ENCODE results near the gene THAP4. TPM values are rescaled to one million over a fixed set of nuclear protein-coding genes. Genes with fewer than 3 reads are reported as not detected.
"Not testable (repeated sequence)": the region's sequence is repeated elsewhere in the genome, so short reads cannot be mapped to it uniquely, and the experiment has no call there.

The THAP4 gene
- total RNA-seq, 1 donor from 2014 or later = 46.1 TPM

DNA sequence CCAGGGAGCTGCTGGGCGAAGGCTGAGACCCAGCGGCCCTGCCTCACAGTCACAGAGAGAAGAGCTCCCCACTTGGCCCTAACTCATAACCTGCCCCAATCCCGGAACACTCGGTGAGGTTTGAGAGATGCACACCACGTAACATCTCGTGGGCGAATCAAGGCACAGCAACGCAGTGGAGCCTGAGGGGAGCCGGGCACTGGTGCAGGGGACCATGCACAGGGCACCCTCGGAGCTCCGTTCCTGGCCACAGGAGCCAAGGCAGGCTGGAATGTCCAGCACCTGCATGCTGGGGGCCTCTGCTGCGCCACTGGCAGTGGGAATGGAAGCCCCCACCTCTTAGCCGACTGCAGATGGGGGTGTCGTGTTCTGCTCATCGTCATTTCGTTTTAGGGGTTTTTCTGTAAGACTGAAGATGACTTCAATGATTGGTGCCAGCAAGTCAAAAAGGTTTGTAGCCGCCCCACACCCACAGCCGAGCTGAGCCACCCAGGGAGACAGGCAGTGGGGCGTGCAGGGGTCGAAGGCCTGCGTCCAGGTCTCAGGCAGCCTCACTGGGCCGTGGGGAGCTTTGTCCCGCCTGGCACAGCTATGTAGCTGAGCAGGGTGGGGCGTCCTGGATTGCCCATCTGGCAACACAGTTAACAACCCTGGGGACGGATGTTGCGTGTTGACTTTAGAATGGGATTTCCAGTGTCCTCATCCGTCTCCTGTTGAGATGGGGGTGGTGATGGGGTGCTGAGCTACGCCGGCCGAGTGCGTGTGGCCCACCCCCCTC, 33.6 kb upstream of the THAP4 start:
- no peaks in the 10 kb centered on the region for H3K9me3 ChIP-seq
- no peak overlapping the region for H3K27ac ChIP-seq
- intact Hi-C loops (cut with DNase I) = no loop called here
- no peaks in the 10 kb centered on the region for H3K4me1 ChIP-seq
- ATAC-seq (no peak), DNase-seq (no peak)
- TF ChIP-seq, protein P1, sequence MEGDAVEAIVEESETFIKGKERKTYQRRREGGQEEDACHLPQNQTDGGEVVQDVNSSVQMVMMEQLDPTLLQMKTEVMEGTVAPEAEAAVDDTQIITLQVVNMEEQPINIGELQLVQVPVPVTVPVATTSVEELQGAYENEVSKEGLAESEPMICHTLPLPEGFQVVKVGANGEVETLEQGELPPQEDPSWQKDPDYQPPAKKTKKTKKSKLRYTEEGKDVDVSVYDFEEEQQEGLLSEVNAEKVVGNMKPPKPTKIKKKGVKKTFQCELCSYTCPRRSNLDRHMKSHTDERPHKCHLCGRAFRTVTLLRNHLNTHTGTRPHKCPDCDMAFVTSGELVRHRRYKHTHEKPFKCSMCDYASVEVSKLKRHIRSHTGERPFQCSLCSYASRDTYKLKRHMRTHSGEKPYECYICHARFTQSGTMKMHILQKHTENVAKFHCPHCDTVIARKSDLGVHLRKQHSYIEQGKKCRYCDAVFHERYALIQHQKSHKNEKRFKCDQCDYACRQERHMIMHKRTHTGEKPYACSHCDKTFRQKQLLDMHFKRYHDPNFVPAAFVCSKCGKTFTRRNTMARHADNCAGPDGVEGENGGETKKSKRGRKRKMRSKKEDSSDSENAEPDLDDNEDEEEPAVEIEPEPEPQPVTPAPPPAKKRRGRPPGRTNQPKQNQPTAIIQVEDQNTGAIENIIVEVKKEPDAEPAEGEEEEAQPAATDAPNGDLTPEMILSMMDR (IDR thresholded peaks at IDR 0.05) = no peak
- H3K4me3 ChIP-seq = no peak overlapping the region
- H3K27me3 ChIP-seq = no peaks in the 10 kb centered on the region
- peaks cover 65% of the 10 kb centered on the region for H3K36me3 ChIP-seq

DNA sequence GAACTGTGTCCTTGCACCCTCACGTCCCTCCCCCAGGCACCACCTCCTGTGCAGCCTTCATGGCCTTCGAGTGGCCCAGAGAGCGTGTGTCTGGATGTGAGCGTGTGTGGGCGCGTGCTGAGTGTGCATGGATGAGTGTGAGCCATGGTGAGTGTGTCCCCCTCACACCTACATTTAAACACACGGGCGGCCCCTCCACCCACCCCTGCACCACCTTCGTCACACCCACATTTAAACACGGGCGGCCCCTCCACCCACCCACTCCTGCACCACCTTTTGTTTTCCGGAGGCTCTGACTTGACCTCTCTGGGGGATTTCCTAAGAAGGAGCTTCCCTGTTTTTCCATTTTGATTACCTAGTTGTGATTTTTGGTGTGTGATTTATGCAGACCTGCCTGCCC, 31.9 kb upstream of the THAP4 start:
- Histone ChIP-seq H3K4me3 (no peak overlapping the region), H3K27ac (no peak overlapping the region), H3K4me1 (no peaks in the 10 kb centered on the region), H3K36me3 (peaks cover 65% of the 10 kb centered on the region), H3K27me3 (no peaks in the 10 kb centered on the region), H3K9me3 (no peaks in the 10 kb centered on the region)
- ATAC-seq (no peak), DNase-seq (no peak)
- TF ChIP-seq, protein P1 (IDR thresholded peaks at IDR 0.05) = no peak
- intact Hi-C loops (cut with DNase I) = no loop called here

DNA sequence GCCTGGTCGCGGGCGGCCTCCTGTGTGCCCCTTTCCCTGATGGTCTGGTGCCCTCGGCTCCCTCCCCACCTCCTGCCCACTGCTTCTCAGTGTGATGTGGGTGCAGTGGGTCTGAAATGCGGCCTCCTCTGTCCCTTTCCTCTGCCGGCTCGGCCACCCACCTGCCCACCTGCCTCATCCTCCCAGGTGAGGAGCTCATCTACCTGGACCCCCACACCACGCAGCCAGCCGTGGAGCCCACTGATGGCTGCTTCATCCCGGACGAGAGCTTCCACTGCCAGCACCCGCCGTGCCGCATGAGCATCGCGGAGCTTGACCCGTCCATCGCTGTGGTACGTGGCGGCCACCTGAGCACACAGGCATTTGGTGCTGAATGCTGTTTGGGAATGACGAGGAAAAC, 31.4 kb upstream of the THAP4 start:
- no peaks in the 10 kb centered on the region for H3K9me3 ChIP-seq
- TF ChIP-seq, protein P1 (IDR thresholded peaks at IDR 0.05) = no peak
- peaks cover 65% of the 10 kb centered on the region for H3K36me3 ChIP-seq
- ATAC-seq (no peak), DNase-seq (no peak)
- H3K27ac ChIP-seq = no peak overlapping the region
- intact Hi-C loops (cut with DNase I) = no loop called here
- no peak overlapping the region for H3K4me3 ChIP-seq
- no peaks in the 10 kb centered on the region for H3K27me3 ChIP-seq
- no peaks in the 10 kb centered on the region for H3K4me1 ChIP-seq

DNA sequence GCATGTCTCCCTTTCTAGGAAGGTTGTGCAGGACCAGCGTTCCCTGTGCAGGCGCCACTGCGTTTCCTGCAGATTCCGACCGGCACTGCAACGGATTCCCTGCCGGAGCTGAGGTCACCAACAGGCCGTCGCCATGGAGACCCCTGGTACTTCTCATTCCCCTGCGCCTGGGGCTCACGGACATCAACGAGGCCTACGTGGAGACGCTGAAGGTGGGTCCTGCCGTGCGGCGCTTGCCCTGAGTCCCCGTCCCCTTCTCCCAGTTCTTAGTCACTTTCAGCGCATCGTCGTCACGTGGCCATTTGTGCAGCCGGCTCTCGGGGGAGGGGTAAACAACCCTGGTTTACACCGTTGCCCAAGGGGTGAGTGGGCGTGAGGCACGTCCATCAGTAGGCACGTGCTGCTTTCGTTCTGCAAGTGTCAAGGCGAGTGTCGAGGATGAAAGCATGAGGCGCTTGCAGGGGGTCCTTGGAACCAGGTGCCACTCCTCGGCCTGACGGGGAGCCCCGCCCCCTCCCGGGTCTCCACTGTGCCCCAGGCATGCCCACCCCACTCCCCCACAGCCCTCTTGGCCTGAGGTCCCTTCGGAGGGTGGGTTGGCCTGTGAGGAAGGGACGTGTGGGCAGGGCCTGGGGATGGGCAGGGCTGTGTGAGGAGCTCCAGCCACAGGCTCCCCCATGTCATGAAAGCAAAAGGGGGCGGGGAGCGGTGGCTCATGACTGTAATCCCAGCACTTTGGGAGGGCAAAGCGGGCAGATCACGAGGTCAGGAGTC, 29.9 kb upstream of the THAP4 start:
- Histone ChIP-seq H3K27me3 (no peaks in the 10 kb centered on the region), H3K9me3 (no peaks in the 10 kb centered on the region), H3K27ac (no peak overlapping the region), H3K36me3 (peaks cover 56% of the 10 kb centered on the region), H3K4me1 (no peaks in the 10 kb centered on the region), H3K4me3 (no peak overlapping the region)
- TF ChIP-seq, protein P1 (IDR thresholded peaks at IDR 0.05) = no peak
- intact Hi-C loops (cut with DNase I) = no loop called here
- DNase-seq = no peak
- no peak for ATAC-seq

DNA sequence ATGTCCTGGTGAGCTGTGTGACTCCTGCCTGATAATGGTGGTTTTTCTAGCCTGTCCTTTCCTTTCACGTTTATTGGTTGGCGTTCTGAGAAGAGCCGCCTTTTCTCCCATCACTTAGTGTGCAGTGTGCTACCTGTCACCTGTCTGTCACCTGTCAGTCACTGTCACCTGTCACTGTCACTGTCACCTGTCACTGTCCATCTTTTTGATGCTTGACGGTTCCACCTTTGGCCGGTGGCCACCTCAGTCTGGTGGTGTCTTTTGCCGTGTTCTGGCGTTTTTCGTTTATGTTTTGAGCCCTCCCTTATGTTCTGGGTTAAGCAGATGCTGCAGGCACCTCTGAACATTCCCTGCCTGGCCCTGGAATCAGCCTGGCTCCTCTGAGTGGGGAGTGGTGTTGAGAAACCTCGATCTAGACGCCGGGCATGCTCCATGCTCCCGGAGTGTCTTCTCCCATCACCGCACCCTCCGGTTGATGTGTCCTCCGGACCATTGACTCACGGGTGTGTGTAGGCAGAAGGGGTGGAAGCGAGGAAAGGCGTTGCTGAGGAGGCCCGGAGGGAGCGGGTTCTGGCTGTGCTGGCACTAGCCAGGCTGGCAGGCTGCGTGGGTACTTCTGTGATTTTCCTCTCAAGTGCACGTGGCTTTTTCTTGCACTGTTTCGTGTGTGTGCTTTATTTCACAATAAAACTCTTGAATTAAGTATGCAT, 28.9 kb upstream of the THAP4 start:
- ATAC-seq = no peak
- no peaks in the 10 kb centered on the region for H3K4me1 ChIP-seq
- H3K36me3 ChIP-seq = peaks cover 47% of the 10 kb centered on the region
- no peaks in the 10 kb centered on the region for H3K9me3 ChIP-seq
- no peak overlapping the region for H3K27ac ChIP-seq
- H3K4me3 ChIP-seq = no peak overlapping the region
- intact Hi-C loops (cut with DNase I) = no loop called here
- DNase-seq = no peak
- TF ChIP-seq, protein P1 (IDR thresholded peaks at IDR 0.05) = no peak
- no peaks in the 10 kb centered on the region for H3K27me3 ChIP-seq

DNA sequence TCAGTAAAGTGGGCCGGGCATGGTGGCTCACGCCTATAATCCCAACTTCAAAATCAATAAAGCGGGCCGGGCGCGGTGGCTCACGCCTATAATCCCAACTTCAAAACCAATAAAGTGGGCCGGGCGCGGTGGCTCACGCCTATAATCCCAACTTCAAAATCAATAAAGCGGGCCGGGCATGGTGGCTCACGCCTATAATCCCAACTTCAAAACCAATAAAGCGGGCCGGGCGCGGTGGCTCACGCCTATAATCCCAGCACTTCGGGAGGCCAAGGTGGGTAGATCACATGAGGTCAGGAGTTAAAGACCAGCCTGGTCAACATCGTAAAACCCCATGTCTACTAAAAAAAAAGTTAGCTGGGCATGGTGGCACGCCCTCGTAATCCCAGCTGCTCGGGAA, 25.8 kb upstream of the THAP4 start:
- peaks cover 46% of the 10 kb centered on the region for H3K36me3 ChIP-seq
- intact Hi-C loops (cut with DNase I); DNase-seq; H3K9me3 ChIP-seq; H3K27me3 ChIP-seq; ATAC-seq; H3K4me1 ChIP-seq; H3K4me3 ChIP-seq; H3K27ac ChIP-seq: not testable (repeated sequence)
